Activated CD8-positive, alpha-beta memory T cell treated with anti-CD3 and anti-CD28 coated beads, Interleukin-2, amount 10 ng/mL, durations not matched to agents 7 days and 5 days (primary cell): Measurements from ENCODE around the gene NES. TPM values are rescaled to one million over a fixed set of nuclear protein-coding genes. Genes with fewer than 3 reads are reported as not detected.

Experiments used
- ATAC-seq: fragments of 150-1000 bp; cut with Tn5 transposase; one replicate; pipeline ENCODE4 v1.10.0; 2021; ENCODE audit warnings: moderate library complexity
- CTCF ChIA-PET: fragments of 350-600 bp; sonication (Branson Sonifier 250); formaldehyde crosslinking; loops from one replicate; lab custom pipeline; 2021; ENCODE audit warnings: antibody characterized with exemption; lab: Charles Lee
- DNase-seq: peaks from one replicate; pipeline ENCODE4 v3.0.0-alpha.2; 2020
- H3K27ac Mint-ChIP-seq: one replicate; pipeline ENCODE4 v1.8.0; 2021; ENCODE audit warnings: mild to moderate bottlenecking, mixed read lengths
- H3K27me3 Mint-ChIP-seq: one replicate; pipeline ENCODE4 v1.8.0; 2021; ENCODE audit warnings: mixed read lengths
- H3K36me3 Mint-ChIP-seq: one replicate; pipeline ENCODE4 v1.8.0; 2021; ENCODE audit warnings: mild to moderate bottlenecking, mixed read lengths
- H3K4me1 Mint-ChIP-seq: one replicate; pipeline ENCODE4 v1.8.0; 2021; ENCODE audit warnings: mixed read lengths
- H3K4me3 Mint-ChIP-seq: one replicate; pipeline ENCODE4 v1.8.0; 2021; ENCODE audit warnings: mild to moderate bottlenecking, moderate library complexity, mixed read lengths
- H3K9me3 Mint-ChIP-seq: one replicate; pipeline ENCODE4 v1.8.0; 2022; ENCODE audit warnings: low read depth, mixed read lengths
- total RNA-seq, 2 experiments: library from RNA; stranded (reverse); gene quantifications; one replicate each; pipeline ENCODE4 v1.2.3, GENCODE V29; 2021

The NES gene
- total RNA-seq, 2 experiments from 2014 or later = not detected

DNA sequence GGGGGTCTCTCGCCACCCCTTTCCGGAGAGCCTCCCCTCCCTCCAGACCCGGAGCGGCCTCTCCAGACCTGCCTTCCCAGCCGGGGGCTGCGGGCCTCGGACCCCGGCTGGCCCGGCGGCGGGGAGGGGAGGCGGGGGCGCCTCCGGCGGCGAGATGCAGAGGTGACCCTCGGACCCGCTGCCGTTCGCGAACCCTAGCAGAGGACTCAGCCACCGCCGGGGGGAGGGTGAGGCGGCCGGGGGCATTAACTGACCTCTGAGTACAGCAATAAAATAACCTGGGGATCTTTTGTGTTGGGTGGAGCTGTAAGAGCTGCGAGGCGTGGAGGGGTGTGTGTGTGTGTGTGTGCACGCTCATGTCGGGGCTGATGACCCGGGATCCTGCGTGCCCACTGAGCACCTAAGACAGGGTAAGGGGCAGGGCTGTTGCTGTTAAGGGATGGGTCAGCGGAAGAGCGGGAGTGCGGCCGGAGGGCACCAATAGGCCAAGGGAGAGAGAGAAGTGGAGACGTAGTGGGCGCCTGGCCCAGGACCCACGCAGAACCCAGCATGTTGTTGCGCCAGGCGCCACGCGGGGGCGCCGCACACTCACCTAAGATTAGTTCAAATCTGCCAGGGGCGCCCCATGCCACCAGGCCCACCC, 51.6 kb downstream of the NES start:
- CTCF ChIA-PET = interaction anchor here (1.0 to 15.7 kb wide), 10 partner anchors 13 to 202 kb away, joined by 3 to 344 read pairs (median 18); partner anchors contain the start of genes BCAN, GPATCH4 and NES
- Mint-ChIP-seq H3K27me3 (peaks cover 68% of the 10 kb centered on the region), H3K36me3 (no peaks in the 10 kb centered on the region), H3K27ac (no peak overlapping the region), H3K9me3 (no peaks in the 10 kb centered on the region), H3K4me3 (no peak overlapping the region), H3K4me1 (peaks cover 8% of the 10 kb centered on the region)
- peak; percentile 64 for DNase-seq
- peak; percentile 64 for ATAC-seq

GRCh38 chr1:156624814-156625435, 52.3 kb downstream of the NES start:
- Mint-ChIP-seq H3K4me3 (no peak overlapping the region), H3K27me3 (peaks cover 71% of the 10 kb centered on the region), H3K36me3 (no peaks in the 10 kb centered on the region), H3K9me3 (no peaks in the 10 kb centered on the region), H3K27ac (no peak overlapping the region), H3K4me1 (peaks cover 8% of the 10 kb centered on the region)
- CTCF ChIA-PET = interaction anchor here (0.8 to 15.7 kb wide), 32 partner anchors 12 to 303 kb away, joined by 3 to 344 read pairs (median 5); partner anchors contain the start of genes BCAN, GPATCH4 and NES
- DNase-seq = no peak
- ATAC-seq = no peak

GRCh38 chr1:156623946-156624813, 53.0 kb downstream of the NES start:
- no peak overlapping the region for H3K27ac Mint-ChIP-seq
- no peaks in the 10 kb centered on the region for H3K9me3 Mint-ChIP-seq
- no peak overlapping the region for H3K4me3 Mint-ChIP-seq
- CTCF ChIA-PET = interaction anchor here (0.6 to 15.7 kb wide), 33 partner anchors 11 to 304 kb away, joined by 3 to 344 read pairs (median 5); partner anchors contain the start of genes BCAN, GPATCH4 and NES
- ATAC-seq (peak; percentile 67), DNase-seq (peak; percentile 61)
- H3K4me1 Mint-ChIP-seq = peaks cover 8% of the 10 kb centered on the region
- H3K27me3 Mint-ChIP-seq = peaks cover 73% of the 10 kb centered on the region
- no peaks in the 10 kb centered on the region for H3K36me3 Mint-ChIP-seq

DNA sequence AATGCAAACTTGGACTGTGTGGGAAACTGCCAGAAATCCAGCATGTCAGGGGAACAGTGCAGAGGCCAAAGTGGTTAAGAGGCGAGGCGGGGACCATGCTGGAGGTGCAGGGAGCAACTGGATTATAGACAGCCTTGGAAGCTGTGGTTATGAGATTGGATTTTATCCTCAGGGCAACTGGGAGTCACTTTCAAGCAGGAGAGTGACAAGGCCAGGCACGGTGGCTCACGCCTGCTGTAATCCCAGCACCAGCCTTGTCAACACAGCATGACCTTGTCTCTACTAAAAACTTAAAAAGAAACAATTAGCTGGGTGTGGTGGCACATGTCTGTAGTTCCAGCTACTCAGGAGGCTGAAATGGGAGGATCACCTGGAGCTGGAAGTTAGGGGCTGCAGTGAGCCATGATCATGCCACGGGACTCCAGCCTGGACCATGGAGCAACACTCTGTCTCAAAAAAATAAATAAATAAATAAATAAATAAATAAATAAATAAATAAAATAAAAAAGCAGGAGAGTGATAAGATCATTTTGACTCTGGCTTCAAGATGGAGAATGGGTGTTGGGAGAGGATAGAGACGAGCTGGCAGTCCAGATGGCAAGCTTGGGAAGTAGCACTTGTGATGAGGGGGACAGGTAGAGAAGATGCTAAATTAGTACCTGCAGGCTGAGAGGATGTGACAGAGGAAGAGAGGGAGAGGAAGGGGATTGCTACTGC, 54.5 kb downstream of the NES start:
- CTCF ChIA-PET = interaction anchor here (0.9 to 15.7 kb wide), 10 partner anchors 10 to 177 kb away, joined by 3 to 344 read pairs (median 12); partner anchors contain the start of genes BCAN and NES
- ATAC-seq (no peak), DNase-seq (no peak)
- Mint-ChIP-seq H3K9me3 (no peaks in the 10 kb centered on the region), H3K36me3 (no peaks in the 10 kb centered on the region), H3K4me1 (peaks cover 8% of the 10 kb centered on the region), H3K27me3 (peaks cover 70% of the 10 kb centered on the region), H3K4me3 (no peak overlapping the region), H3K27ac (no peak overlapping the region)

DNA sequence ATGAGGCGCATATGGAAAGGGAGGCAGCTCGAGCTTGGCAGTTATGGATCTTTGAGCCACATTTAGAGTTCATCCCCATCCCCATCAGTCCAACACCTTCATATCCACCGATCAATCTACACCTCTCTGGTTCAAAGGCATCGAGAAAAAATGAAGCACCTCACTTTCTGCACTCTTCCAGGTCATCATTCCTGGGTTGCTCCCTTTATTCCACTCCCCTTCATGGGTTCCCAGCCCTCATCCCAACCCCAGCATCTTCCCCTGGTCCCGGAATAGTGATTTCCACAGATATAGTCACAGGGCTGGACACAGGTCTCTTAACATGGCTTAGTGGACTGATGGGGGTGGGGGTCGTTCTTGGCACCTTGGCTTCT, 57.6 kb downstream of the NES start:
- no peak for ATAC-seq
- Mint-ChIP-seq H3K4me1 (peaks cover 2% of the 10 kb centered on the region), H3K9me3 (no peaks in the 10 kb centered on the region)

DNA sequence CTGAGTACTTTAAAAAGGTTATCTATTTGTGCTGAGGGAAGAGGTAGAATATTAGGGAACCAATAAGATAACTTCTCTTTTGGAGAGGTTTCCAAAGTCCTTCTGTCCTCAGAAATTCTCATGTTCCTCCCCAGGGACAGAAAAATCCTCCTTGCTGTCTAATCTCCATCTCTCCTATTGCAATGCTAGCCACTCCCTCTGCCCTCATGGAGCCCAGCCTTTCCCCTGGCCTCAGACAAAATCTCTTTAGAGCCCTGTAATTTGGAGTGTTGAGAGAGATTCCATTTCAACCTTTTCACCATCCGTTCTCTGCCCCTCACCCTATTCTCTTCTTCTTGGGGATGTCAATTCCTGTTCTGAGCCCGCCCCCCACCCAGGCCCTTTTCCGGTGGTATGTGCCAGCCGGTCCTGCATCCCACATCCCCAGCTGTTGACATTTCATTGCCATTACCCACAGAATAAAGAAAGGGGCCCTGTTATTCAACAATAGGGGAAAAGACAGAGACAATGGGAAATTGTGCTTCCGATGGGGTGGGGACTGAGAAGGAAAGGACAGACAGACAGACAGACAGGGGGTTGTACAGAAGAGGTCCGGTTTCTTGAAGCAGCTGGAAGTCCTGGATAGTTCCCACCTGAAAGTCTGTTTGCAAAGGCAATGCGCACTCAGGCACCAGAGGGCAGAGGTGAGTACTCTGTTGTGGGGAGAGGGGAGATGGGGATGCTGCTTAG, 58.2 kb downstream of the NES start, which contains the start of gene HAPLN2:
Gene HAPLN2, plus strand, starts transcription at position 563 of the 729 bp plus-strand sequence. CDS start 4,076 bp downstream, outside the sequence.
- Mint-ChIP-seq H3K36me3 (no peaks in the 10 kb centered on the region), H3K9me3 (no peaks in the 10 kb centered on the region), H3K27me3 (peaks cover 63% of the 10 kb centered on the region), H3K27ac (no peak within 1 kb of the TSS), H3K4me1 (no peaks in the 10 kb centered on the region), H3K4me3 (no peak within 1 kb of the TSS)
- CTCF ChIA-PET = interaction anchor here (0.7 to 15.7 kb wide), 13 partner anchors 11 to 233 kb away, joined by 3 to 344 read pairs (median 4); partner anchors contain the start of gene BCAN
- peak; percentile 46 for ATAC-seq
- no peak for DNase-seq

More for the DNA sequence above, 57.6 kb downstream of the NES start:
- Mint-ChIP-seq H3K27me3 (peaks cover 62% of the 10 kb centered on the region), H3K36me3 (no peaks in the 10 kb centered on the region), H3K4me3 (no peak overlapping the region), H3K27ac (no peak overlapping the region)
- CTCF ChIA-PET = interaction anchor here (0.7 to 15.7 kb wide), 16 partner anchors 11 to 234 kb away, joined by 3 to 344 read pairs (median 4); partner anchors contain the start of gene BCAN
- DNase-seq = no peak

Other genes with a start within 250 kb of the NES start
- 10 to 100 TPM; 57.1 to 63.1 TPM for gene MEF2D, start 176.6 kb downstream of the NES start, total RNA-seq
- gene IQGAP3, start 104.8 kb downstream of the NES start, total RNA-seq = 10 to 100 TPM; 24.3 to 31.3 TPM
- gene TTC24, start 97.7 kb downstream of the NES start, total RNA-seq = 10 to 100 TPM; 12.6 to 16.9 TPM
- gene NAXE, start 85.6 kb downstream of the NES start, total RNA-seq = 10 to 100 TPM; 62.7 to 66.6 TPM
- 10 to 100 TPM; 40.5 to 50.9 TPM for gene GPATCH4, start 75.9 kb downstream of the NES start, total RNA-seq
- gene HAPLN2, start 58.0 kb downstream of the NES start, total RNA-seq = not detected
- under 1 TPM in 1 of 2 experiments, not detected in 1; 0.07 TPM for gene BCAN, start 35.3 kb downstream of the NES start, total RNA-seq
- 1 to 10 TPM; 1.4 to 1.9 TPM for gene CRABP2, start 28.2 kb upstream of the NES start, total RNA-seq
- 10 to 100 TPM; 44.0 to 49.6 TPM for gene METTL25B, start 51.1 kb upstream of the NES start, total RNA-seq
- 10 to 100 TPM; 56.0 to 70.3 TPM for gene ISG20L2, start 51.4 kb upstream of the NES start, total RNA-seq
- gene MRPL24, start 63.7 kb upstream of the NES start, total RNA-seq = 10 to 100 TPM; 60.4 to 80.0 TPM
- gene HDGF, start 74.3 kb upstream of the NES start, total RNA-seq = 100 to 1,000 TPM; 258 to 340 TPM
- gene PRCC, start 90.1 kb upstream of the NES start, total RNA-seq = 10 to 100 TPM; 68.7 to 99.8 TPM
- 100 to 1,000 TPM; 157 to 205 TPM for gene SH2D2A, start 139.4 kb upstream of the NES start, total RNA-seq
- gene INSRR, start 181.7 kb upstream of the NES start, total RNA-seq = under 1 TPM; 0.09 to 0.19 TPM
- gene NTRK1, start 183.5 kb upstream of the NES start, total RNA-seq = 1 to 10 TPM; 2.8 to 8.8 TPM
- gene PEAR1, start 216.3 kb upstream of the NES start, total RNA-seq = not detected
- gene LRRC71, start 243.2 kb upstream of the NES start, total RNA-seq = not detected